MM.1S (cell line): ENCODE measurements around the gene DAB2IP.

Experiments used
- CTCF ChIP-seq: fragments of 300-600 bp; sonication (generic); IDR thresholded peaks from 2 replicates; pipeline ENCODE4 v1.5.1; 2016; ENCODE audit warnings: antibody characterized with exemption, low read length, mixed read lengths
- EZH2 ChIP-seq: fragments of 300-600 bp; sonication (generic); optimal IDR thresholded peaks from 2 replicates; pipeline ENCODE3; 2017; ENCODE audit warnings: low read depth, mild to moderate bottlenecking, antibody characterized with exemption, low read length, mixed read lengths

- TF ChIP-seq EZH2 (no peak), CTCF (no peak)
Observed at GRCh38 chr9:121801579-121801978, 150.1 kb downstream of the DAB2IP start.
